NCI-H1436 (cell line): ENCODE measurements around the gene AKAP13.
"Not testable (repeated sequence)": the region's sequence is repeated elsewhere in the genome, so short reads cannot be mapped to it uniquely, and the experiment has no call there.

Source experiments
- DNase-seq: peaks from one replicate; lab custom pipeline; 2025; lab: John Stamatoyannopoulos, UW

Gene AKAP13

GRCh38 chr15:85500729-85501128 lies 120.3 kb downstream of the AKAP13 start:
- DNase-seq = no peak

GRCh38 chr15:85501574-85501973 lies 121.2 kb downstream of the AKAP13 start:
- no peak for DNase-seq

GRCh38 chr15:85503151-85503799 lies 122.9 kb downstream of the AKAP13 start:
- no peak for DNase-seq

GRCh38 chr15:85504749-85505676 lies 124.6 kb downstream of the AKAP13 start:
- DNase-seq = peak; percentile 32

GRCh38 chr15:85507114-85507513 lies 126.7 kb downstream of the AKAP13 start:
- no peak for DNase-seq

- no peak for DNase-seq
These were observed 129.6 kb downstream of the AKAP13 start for GRCh38 chr15:85509973-85510372.

GRCh38 chr15:85514413-85514812 lies 134.0 kb downstream of the AKAP13 start:
- DNase-seq = no peak

- no peak for DNase-seq
These were observed 134.8 kb downstream of the AKAP13 start for GRCh38 chr15:85515212-85515611.

GRCh38 chr15:85517086-85517485 lies 136.7 kb downstream of the AKAP13 start:
- DNase-seq = no peak

GRCh38 chr15:85518979-85519761 lies 138.8 kb downstream of the AKAP13 start:
- DNase-seq = no peak

GRCh38 chr15:85520650-85521049 lies 140.2 kb downstream of the AKAP13 start:
- no peak for DNase-seq

GRCh38 chr15:85523530-85523929 lies 143.1 kb downstream of the AKAP13 start:
- no peak for DNase-seq

GRCh38 chr15:85525755-85526154 lies 145.4 kb downstream of the AKAP13 start:
- DNase-seq = no peak

- DNase-seq = no peak
These were observed 147.5 kb downstream of the AKAP13 start for GRCh38 chr15:85527895-85528294.

- no peak for DNase-seq
These were observed 149.7 kb downstream of the AKAP13 start for GRCh38 chr15:85530079-85530478.

- DNase-seq = no peak
These were observed 150.7 kb downstream of the AKAP13 start for GRCh38 chr15:85531083-85531482.

- DNase-seq = no peak
These were observed 152.3 kb downstream of the AKAP13 start for GRCh38 chr15:85532689-85533088.

GRCh38 chr15:85534031-85534430 lies 153.6 kb downstream of the AKAP13 start:
- DNase-seq = no peak

GRCh38 chr15:85535533-85536330 lies 155.3 kb downstream of the AKAP13 start:
- not testable (repeated sequence) for DNase-seq

- DNase-seq = no peak
These were observed 155.9 kb downstream of the AKAP13 start for GRCh38 chr15:85536341-85536740.

- no peak for DNase-seq
These were observed 159.1 kb downstream of the AKAP13 start for GRCh38 chr15:85539491-85539890.
